Stomach (tissue), 9 donors: Measurements from ENCODE around the gene CCDC13. TPM values are rescaled to one million over a fixed set of nuclear protein-coding genes. Genes with fewer than 3 reads are reported as not detected.

Source experiments
- DNase-seq, 2 donors: peaks; one replicate each; pipeline versions ENCODE4 v3.0.0 to v3.0.0-alpha.2; 2013 to 2019
- H3K27ac ChIP-seq, 5 donors: fragments of 200-600 bp in 4 of 5; sonication (generic) in 4 of 5; one replicate each; pipeline ENCODE4 v1.5.1; 2013 to 2019; ENCODE audit warnings: mild to moderate bottlenecking in 1 of 5, moderate library complexity in 1 of 5
- H3K27me3 ChIP-seq, 3 donors: fragments of 200-600 bp; sonication (generic); one replicate each; pipeline ENCODE4 v1.5.1; 2017 to 2019; ENCODE audit warnings: mixed run types in 1 of 3
- H3K36me3 ChIP-seq, 4 donors: fragments of 200-600 bp; sonication (generic); 1 replicate in 3 of 4; 2 replicates in 1 of 4; pipeline ENCODE4 v1.5.1; 2016 to 2019
- H3K4me1 ChIP-seq, 4 donors: fragments of 200-600 bp; sonication (generic); one replicate each; pipeline ENCODE4 v1.5.1; 2016 to 2019
- H3K4me3 ChIP-seq, 4 donors: fragments of 200-600 bp; sonication (generic) in 3 of 4; one replicate each; pipeline ENCODE4 v1.5.1; 2016 to 2019; ENCODE audit warnings: mild to moderate bottlenecking in 1 of 4
- H3K9me3 ChIP-seq, 4 donors: fragments of 200-600 bp; sonication (generic); one replicate each; pipeline ENCODE4 v1.5.1; 2016 to 2019
- CTCF ChIP-seq, 7 experiments: fragments of 450-650 bp in 4 of 7; fragments of 200-600 bp in 3 of 7; sonication (generic) in 3 of 7; IDR thresholded peaks; one replicate each; pipeline ENCODE4 v1.5.1; 2016 to 2019; ENCODE audit warnings: antibody characterized with exemption in 7 of 7, control low read depth in 2 of 7, mild to moderate bottlenecking in 1 of 7
- EP300 ChIP-seq: sonication (generic); formaldehyde crosslinking; IDR thresholded peaks from one replicate; pipeline ENCODE4 v1.6.1; 2017; ENCODE audit warnings: antibody characterized with exemption
- POLR2A ChIP-seq, 4 donors: fragments of 450-650 bp; IDR thresholded peaks; one replicate each; pipeline ENCODE4 v1.6.1; 2016; ENCODE audit warnings: antibody characterized with exemption in 4 of 4, control low read depth in 2 of 4, mild to moderate bottlenecking in 1 of 4, moderate library complexity in 1 of 4
- POLR2AphosphoS5 ChIP-seq, 3 donors: sonication (generic); formaldehyde crosslinking; IDR thresholded peaks; one replicate each; pipeline ENCODE4 v1.6.1; 2016; ENCODE audit warnings: antibody characterized with exemption in 3 of 3
- WGBS, 5 donors: extraction: QIAGEN DNeasy Blood & Tissue Kit in 3 of 5; methylation state at CpG; one replicate each; pipeline versions ENCODE4 v1.1.5 to v1.1.7; 2013 to 2018; 5-methylcytosine and 5-hydroxymethylcytosine counted together
- intact Hi-C: fragments of 100-400 bp; cut with DNase I; formaldehyde crosslinking; loops from one replicate; pipeline ENCODE4 v1.15.1; 2023; ENCODE audit warnings: low total_unique reads
- polyA plus RNA-seq, 3 donors: library from polyadenylated mRNA; stranded (reverse); fragments of 200-250 nt; gene quantifications; one replicate each; pipeline ENCODE4 v1.2.3, GENCODE V29; 2013
- total RNA-seq, 5 donors: library from RNA; depleted of rRNA; stranded (reverse); fragments of >200 nt; gene quantifications; one replicate each; pipeline versions ENCODE4 v1.1.0 to v1.2.3, GENCODE V29; 2014 to 2016
- donor health status: healthy with polysubstance abuse.
- donor health status: Bipolar disorder and iron deficiency.
- donor health status: healthy.

Gene CCDC13
- total and polyA plus RNA-seq, 8 donors, result 0.44 to 31.7 (median 2.2) TPM; not detected in 1

GRCh38 chr3:42790714-42791229 is 17.7 kb upstream of the CCDC13 start:
- peak overlapping the region in 1 of 5 donors; percentile 49 for H3K27ac ChIP-seq
- 43 to 64% (median 48%) methylated on average over 6 of the region's 6 CpGs for WGBS, 5 donors
- H3K27me3 ChIP-seq, result no peaks in the 10 kb centered on the region
- no peaks in the 10 kb centered on the region for H3K9me3 ChIP-seq
- H3K4me3 ChIP-seq, result no peak overlapping the region
- no peak for DNase-seq
- peaks cover 0 to 65% (median 35%) of the 10 kb centered on the region in 4 donors for H3K4me1 ChIP-seq
- TF ChIP-seq EP300, result no peak
- H3K36me3 ChIP-seq, result peaks cover 6 to 68% (median 48%) of the 10 kb centered on the region in 4 donors
- intact Hi-C loops, result no loop called here

- DNase-seq, result no peak
- Histone ChIP-seq H3K36me3 (peaks cover 10 to 78% (median 50%) of the 10 kb centered on the region in 4 donors), H3K4me1 (peaks cover 0 to 80% (median 38%) of the 10 kb centered on the region in 4 donors), H3K27me3 (no peaks in the 10 kb centered on the region), H3K9me3 (no peaks in the 10 kb centered on the region), H3K4me3 (no peak overlapping the region), H3K27ac (peak overlapping the region in 2 of 5 donors; percentile 27 to 41)
- WGBS, 5 donors, result 93 to 100% (median 99%) methylated on average over 2 of the region's 2 CpGs
- intact Hi-C loops, result no loop called here
- TF ChIP-seq POLR2AphosphoS5 (IDR thresholded peaks at IDR 0.05), result no peak
- TF ChIP-seq CTCF (IDR thresholded peaks at IDR 0.05), result no peak
- no peak for TF ChIP-seq EP300
- TF ChIP-seq POLR2A (IDR thresholded peaks at IDR 0.05), result no peak
Measured at GRCh38 chr3:42786631-42787030, 13.6 kb upstream of the CCDC13 start.

- Histone ChIP-seq H3K4me3 (no peak overlapping the region), H3K27ac (peak overlapping the region in 2 of 5 donors; percentile 27 to 41), H3K9me3 (no peaks in the 10 kb centered on the region), H3K27me3 (no peaks in the 10 kb centered on the region), H3K36me3 (peaks cover 10 to 76% (median 51%) of the 10 kb centered on the region in 4 donors), H3K4me1 (peaks cover 0 to 80% (median 38%) of the 10 kb centered on the region in 4 donors)
- no peak for TF ChIP-seq POLR2AphosphoS5 (IDR thresholded peaks at IDR 0.05)
- no peak for TF ChIP-seq POLR2A (IDR thresholded peaks at IDR 0.05)
- no peak for TF ChIP-seq EP300
- TF ChIP-seq CTCF (IDR thresholded peaks at IDR 0.05), result no peak
- DNase-seq, result no peak
- intact Hi-C loops, result no loop called here
- WGBS, 5 donors, result 28 to 52% (median 38%) methylated on average over 1 of the region's 1 CpG
Measured at GRCh38 chr3:42786212-42786611, 13.2 kb upstream of the CCDC13 start.

- no peaks in the 10 kb centered on the region for H3K27me3 ChIP-seq
- DNase-seq, result peak in 1 of 2 donors; percentile 88
- 52 to 61% (median 57%) methylated on average over 11 of the region's 11 CpGs for WGBS, 5 donors
- TF ChIP-seq CTCF (IDR thresholded peaks at IDR 0.05) (peak in 5 of 7 experiments; percentile 70 to 91 (median 80)), POLR2A (IDR thresholded peaks at IDR 0.05) (no peak), EP300 (no peak), POLR2AphosphoS5 (IDR thresholded peaks at IDR 0.05) (peak in 1 of 3 donors; percentile 10)
- H3K9me3 ChIP-seq, result no peaks in the 10 kb centered on the region
- H3K27ac ChIP-seq, result peak overlapping the region in 4 of 5 donors; percentile 58 to 84 (median 75)
- H3K36me3 ChIP-seq, result peaks cover 10 to 39% (median 32%) of the 10 kb centered on the region in 4 donors
- H3K4me1 ChIP-seq, result peaks cover 8 to 80% (median 45%) of the 10 kb centered on the region in 4 donors
- intact Hi-C loops, result no loop called here
- no peak overlapping the region for H3K4me3 ChIP-seq
Measured at GRCh38 chr3:42780892-42781700, 8.0 kb upstream of the CCDC13 start.
